Endodermal cell (in vitro differentiated cells): ENCODE measurements around the gene TMEM106C. TPM values are rescaled to one million over a fixed set of nuclear protein-coding genes. Genes with fewer than 3 reads are reported as not detected.
"Not testable (repeated sequence)": the region's sequence is repeated elsewhere in the genome, so short reads cannot be mapped to it uniquely, and the experiment has no call there.

Source experiments
- DNase-seq: peaks from one replicate; pipeline ENCODE4 v3.0.0-alpha.2; 2017
- H3K27ac ChIP-seq: 2 replicates; pipeline ENCODE4 v1.5.1; 2013; ENCODE audit warnings: mild to moderate bottlenecking, low read depth, low read length, moderate library complexity
- H3K27me3 ChIP-seq: 2 replicates; pipeline ENCODE4 v1.6.1; 2013; ENCODE audit warnings: mild to moderate bottlenecking, low read length, moderate library complexity; ENCODE audit not compliant: insufficient read depth, control insufficient read depth, poor library complexity, severe bottlenecking
- H3K36me3 ChIP-seq: 2 replicates; pipeline ENCODE4 v1.7.0; 2013; ENCODE audit warnings: mild to moderate bottlenecking, low read length, moderate library complexity; ENCODE audit not compliant: control insufficient read depth, insufficient read depth
- H3K4me1 ChIP-seq: one replicate; pipeline ENCODE4 v1.7.0; 2013; ENCODE audit warnings: low read length; ENCODE audit not compliant: control insufficient read depth, insufficient read depth
- H3K4me3 ChIP-seq: 2 replicates; pipeline ENCODE4 v1.5.1; 2013; ENCODE audit warnings: mild to moderate bottlenecking, low read length, moderate library complexity
- H3K9ac ChIP-seq: 2 replicates; pipeline ENCODE4 v1.6.1; 2013; ENCODE audit warnings: mild to moderate bottlenecking, low read length, moderate library complexity; ENCODE audit not compliant: poor library complexity, severe bottlenecking; ENCODE audit errors: extremely low read depth
- H3K9me3 ChIP-seq: 2 replicates; pipeline ENCODE4 v1.6.1; 2013; ENCODE audit warnings: mild to moderate bottlenecking, low read length, moderate library complexity; ENCODE audit not compliant: control insufficient read depth
- H3K27ac Mint-ChIP-seq: 2 replicates; pipeline ENCODE4 v1.8.0; 2020; ENCODE audit warnings: mixed read lengths
- H3K27me3 Mint-ChIP-seq: 2 replicates; pipeline ENCODE4 v1.8.0; 2021; ENCODE audit warnings: mild to moderate bottlenecking, mixed read lengths; ENCODE audit not compliant: insufficient read depth
- H3K36me3 Mint-ChIP-seq: 2 replicates; pipeline ENCODE4 v1.8.0; 2020; ENCODE audit warnings: low read depth, mixed read lengths
- H3K4me1 Mint-ChIP-seq: 2 replicates; pipeline ENCODE4 v1.8.0; 2020; ENCODE audit warnings: mixed read lengths
- H3K4me3 Mint-ChIP-seq: 2 replicates; pipeline ENCODE4 v1.8.0; 2020; ENCODE audit warnings: mild to moderate bottlenecking, moderate library complexity, mixed read lengths
- H3K9me3 Mint-ChIP-seq: 2 replicates; pipeline ENCODE4 v1.8.0; 2020; ENCODE audit warnings: mild to moderate bottlenecking, mixed read lengths
- WGBS, 2 experiments: methylation state at CpG; one replicate each; pipeline versions ENCODE4 v1.1.5 to v1.1.7; 2013; ENCODE audit warnings: missing lambda C conversion rate in 2 of 2, mixed read lengths in 1 of 2; ENCODE audit not compliant: insufficient coverage in 1 of 2, insufficient read length in 1 of 2; 5-methylcytosine and 5-hydroxymethylcytosine counted together
- total RNA-seq, 2 donors: library from RNA; stranded (reverse); fragmentation: NEBNext Ultra II Directional in 1 of 2; extraction: Animal tissue kit (Norgen Biotek cat#: 25700) in 1 of 2; gene quantifications; 2 replicates in 1 of 2; 3 replicates in 1 of 2; pipeline ENCODE4 v1.2.1, GENCODE V29; 2021
- TF ChIP-seq, protein P1 (sequence below): fragments of 200-600 bp; sonication (generic); conservative IDR thresholded peaks from 2 replicates; pipeline ENCODE4 v1.5.0; 2021; ENCODE audit warnings: antibody characterized with exemption, mild to moderate bottlenecking

TMEM106C gene
- total RNA-seq, 2 donors from 2014 or later, result 17.3 to 61.6 TPM

DNA sequence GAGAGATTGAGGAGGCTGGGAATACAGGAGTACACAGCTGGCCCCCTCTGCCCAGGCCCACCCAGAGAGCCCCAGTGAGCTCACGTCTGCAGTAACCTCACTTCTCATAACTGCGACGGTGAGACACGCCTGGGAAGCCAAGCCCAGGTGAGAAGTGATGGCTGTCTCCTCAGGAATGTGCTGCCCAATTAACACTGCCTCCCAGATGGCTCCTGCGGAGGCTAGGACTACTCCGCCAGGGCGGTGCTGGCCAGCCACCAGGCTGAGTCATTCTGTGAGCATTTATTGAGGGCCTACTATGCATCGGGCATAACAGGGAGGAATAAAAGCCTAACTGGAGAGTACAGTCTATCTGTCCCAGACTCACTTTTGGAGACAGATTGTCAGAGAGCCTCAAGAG is 9.3 kb upstream of the TMEM106C start:
- Mint-ChIP-seq H3K4me1 (no peaks in the 10 kb centered on the region), H3K27ac (no peak overlapping the region), H3K27me3 (peaks cover 57% of the 10 kb centered on the region), H3K9me3 (peaks cover 23% of the 10 kb centered on the region), H3K36me3 (no peaks in the 10 kb centered on the region), H3K4me3 (no peak overlapping the region)
- TF ChIP-seq, protein P1, sequence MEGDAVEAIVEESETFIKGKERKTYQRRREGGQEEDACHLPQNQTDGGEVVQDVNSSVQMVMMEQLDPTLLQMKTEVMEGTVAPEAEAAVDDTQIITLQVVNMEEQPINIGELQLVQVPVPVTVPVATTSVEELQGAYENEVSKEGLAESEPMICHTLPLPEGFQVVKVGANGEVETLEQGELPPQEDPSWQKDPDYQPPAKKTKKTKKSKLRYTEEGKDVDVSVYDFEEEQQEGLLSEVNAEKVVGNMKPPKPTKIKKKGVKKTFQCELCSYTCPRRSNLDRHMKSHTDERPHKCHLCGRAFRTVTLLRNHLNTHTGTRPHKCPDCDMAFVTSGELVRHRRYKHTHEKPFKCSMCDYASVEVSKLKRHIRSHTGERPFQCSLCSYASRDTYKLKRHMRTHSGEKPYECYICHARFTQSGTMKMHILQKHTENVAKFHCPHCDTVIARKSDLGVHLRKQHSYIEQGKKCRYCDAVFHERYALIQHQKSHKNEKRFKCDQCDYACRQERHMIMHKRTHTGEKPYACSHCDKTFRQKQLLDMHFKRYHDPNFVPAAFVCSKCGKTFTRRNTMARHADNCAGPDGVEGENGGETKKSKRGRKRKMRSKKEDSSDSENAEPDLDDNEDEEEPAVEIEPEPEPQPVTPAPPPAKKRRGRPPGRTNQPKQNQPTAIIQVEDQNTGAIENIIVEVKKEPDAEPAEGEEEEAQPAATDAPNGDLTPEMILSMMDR, result no peak
- Histone ChIP-seq H3K4me3 (no peak overlapping the region), H3K4me1 (no peaks in the 10 kb centered on the region), H3K9me3 (peaks cover 10% of the 10 kb centered on the region), H3K27ac (no peak overlapping the region), H3K36me3 (no peaks in the 10 kb centered on the region), H3K9ac (no peak overlapping the region), H3K27me3 (peaks cover 27% of the 10 kb centered on the region)
- DNase-seq, result peak; percentile 86
- WGBS, 2 experiments, result 94 to 95% methylated on average over 8 of the region's 8 CpGs

DNA sequence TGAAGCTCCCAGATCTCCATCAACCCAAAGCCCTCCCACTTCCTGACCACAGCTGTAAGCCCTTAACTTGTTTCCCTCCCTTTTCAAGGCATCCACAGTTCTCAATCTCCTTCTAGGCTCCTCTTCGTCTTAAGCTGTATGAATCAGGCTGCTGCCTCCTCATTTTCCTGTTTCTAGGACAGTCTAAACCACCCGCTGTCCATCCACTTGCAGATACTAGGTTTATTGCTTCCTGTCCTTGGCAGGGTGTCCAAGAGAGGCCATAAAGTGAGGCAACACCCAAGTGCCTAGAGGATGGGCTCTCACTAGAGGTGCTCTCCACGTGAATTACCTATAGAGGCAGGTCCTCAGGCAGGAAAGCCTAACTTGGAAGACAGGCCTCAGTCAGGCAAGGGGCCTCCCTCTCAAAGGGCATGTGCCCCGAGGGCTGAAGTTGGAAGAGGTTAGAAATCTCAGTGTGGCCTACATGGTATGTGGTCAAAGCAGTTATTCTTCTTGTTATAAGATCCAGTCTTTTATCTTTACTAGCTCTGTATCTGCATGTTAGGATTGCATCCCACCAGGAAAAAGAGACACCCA is 8.8 kb upstream of the TMEM106C start:
- H3K4me1 ChIP-seq, result no peaks in the 10 kb centered on the region
- no peak for DNase-seq
- H3K9ac ChIP-seq, result no peak overlapping the region
- H3K9me3 Mint-ChIP-seq, result peaks cover 27% of the 10 kb centered on the region
- H3K9me3 ChIP-seq, result peaks cover 10% of the 10 kb centered on the region
- no peak overlapping the region for H3K27ac Mint-ChIP-seq
- peaks cover 58% of the 10 kb centered on the region for H3K27me3 Mint-ChIP-seq
- TF ChIP-seq, protein P1, result no peak
- H3K27ac ChIP-seq, result no peak overlapping the region
- H3K36me3 ChIP-seq, result no peaks in the 10 kb centered on the region
- no peaks in the 10 kb centered on the region for H3K36me3 Mint-ChIP-seq
- no peak overlapping the region for H3K4me3 ChIP-seq
- no peaks in the 10 kb centered on the region for H3K4me1 Mint-ChIP-seq
- no peak overlapping the region for H3K4me3 Mint-ChIP-seq
- 84% methylated on average over 3 to 4 of the region's 4 CpGs for WGBS, 2 experiments
- H3K27me3 ChIP-seq, result peaks cover 27% of the 10 kb centered on the region

DNA sequence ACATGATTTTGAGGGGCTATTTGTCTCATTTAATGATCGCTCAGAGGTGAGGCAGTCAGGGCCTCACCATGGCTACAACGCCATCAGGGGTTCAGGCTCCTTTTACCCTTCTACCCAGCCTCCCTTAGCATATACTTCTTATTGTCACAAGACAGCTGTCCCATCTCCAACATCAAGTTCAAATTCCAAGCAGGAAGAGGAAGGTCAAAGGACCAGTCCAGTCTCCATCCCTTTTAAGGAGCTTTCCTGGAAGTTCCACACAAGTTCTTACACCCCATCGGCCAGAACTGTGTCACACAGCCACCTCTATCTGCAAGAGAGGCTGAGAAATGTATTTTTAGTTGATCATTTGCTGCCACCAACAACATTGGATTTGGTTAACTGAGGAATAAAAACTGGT is 8.3 kb upstream of the TMEM106C start:
- TF ChIP-seq, protein P1, result no peak
- H3K27ac ChIP-seq, result no peak overlapping the region
- H3K36me3 Mint-ChIP-seq, result no peaks in the 10 kb centered on the region
- no peak overlapping the region for H3K27ac Mint-ChIP-seq
- no peak overlapping the region for H3K4me3 ChIP-seq
- peaks cover 60% of the 10 kb centered on the region for H3K27me3 Mint-ChIP-seq
- H3K36me3 ChIP-seq, result no peaks in the 10 kb centered on the region
- H3K9me3 ChIP-seq, result peaks cover 10% of the 10 kb centered on the region
- peaks cover 27% of the 10 kb centered on the region for H3K27me3 ChIP-seq
- DNase-seq, result no peak
- peaks cover 32% of the 10 kb centered on the region for H3K9me3 Mint-ChIP-seq
- no peaks in the 10 kb centered on the region for H3K4me1 ChIP-seq
- no peak overlapping the region for H3K9ac ChIP-seq
- H3K4me1 Mint-ChIP-seq, result no peaks in the 10 kb centered on the region
- WGBS, 2 experiments, result 85 to 100% methylated on average over 2 to 3 of the region's 3 CpGs
- H3K4me3 Mint-ChIP-seq, result no peak overlapping the region

DNA sequence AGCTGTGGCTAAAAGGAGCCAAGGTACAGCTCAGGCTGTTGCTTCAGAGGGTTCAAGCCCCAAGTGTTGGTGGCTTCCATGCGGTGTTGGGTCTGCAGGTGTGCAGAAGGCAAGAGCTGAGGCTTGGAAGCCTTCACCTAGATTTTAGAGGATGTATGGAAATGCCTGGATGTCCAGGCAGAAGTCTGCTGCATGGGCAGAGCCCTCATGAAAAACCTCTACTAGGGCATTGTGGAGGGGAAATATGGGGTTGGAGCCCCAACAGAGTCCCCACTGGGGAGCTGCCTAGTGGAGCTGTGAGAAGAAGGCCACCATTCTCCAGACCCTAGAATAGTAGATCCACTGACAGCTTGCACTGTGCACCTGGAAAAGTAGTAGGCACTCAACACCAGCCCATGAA is 5.7 kb upstream of the TMEM106C start:
- H3K9me3 Mint-ChIP-seq, result peaks cover 45% of the 10 kb centered on the region
- H3K36me3 Mint-ChIP-seq, H3K27ac Mint-ChIP-seq: not testable (repeated sequence)

More for the DNA sequence above, 5.7 kb upstream of the TMEM106C start:
- peaks cover 22% of the 10 kb centered on the region for H3K27me3 ChIP-seq
- H3K9me3 ChIP-seq, result peaks cover 10% of the 10 kb centered on the region
- not testable (repeated sequence) for H3K36me3 ChIP-seq, DNase-seq, H3K4me3 Mint-ChIP-seq, H3K9ac ChIP-seq, H3K27ac ChIP-seq, H3K4me1 ChIP-seq, H3K4me3 ChIP-seq, H3K4me1 Mint-ChIP-seq
- 91 to 100% methylated on average over 1 of the region's 1 CpG for WGBS, 2 experiments
- peaks cover 64% of the 10 kb centered on the region for H3K27me3 Mint-ChIP-seq
